Retina (tissue), 1 donor: ENCODE measurements around the gene DPEP2.
A peak's percentile ranks its signal among the peaks of the same experiment; 100 is the strongest.
"Not testable (repeated sequence)": the region's sequence is repeated elsewhere in the genome, so short reads cannot be mapped to it uniquely, and the experiment has no call there.

Experiments used
- DNase-seq: peaks from one replicate; pipeline ENCODE4 v3.0.0-alpha.2; 2016

DPEP2 gene

DNA sequence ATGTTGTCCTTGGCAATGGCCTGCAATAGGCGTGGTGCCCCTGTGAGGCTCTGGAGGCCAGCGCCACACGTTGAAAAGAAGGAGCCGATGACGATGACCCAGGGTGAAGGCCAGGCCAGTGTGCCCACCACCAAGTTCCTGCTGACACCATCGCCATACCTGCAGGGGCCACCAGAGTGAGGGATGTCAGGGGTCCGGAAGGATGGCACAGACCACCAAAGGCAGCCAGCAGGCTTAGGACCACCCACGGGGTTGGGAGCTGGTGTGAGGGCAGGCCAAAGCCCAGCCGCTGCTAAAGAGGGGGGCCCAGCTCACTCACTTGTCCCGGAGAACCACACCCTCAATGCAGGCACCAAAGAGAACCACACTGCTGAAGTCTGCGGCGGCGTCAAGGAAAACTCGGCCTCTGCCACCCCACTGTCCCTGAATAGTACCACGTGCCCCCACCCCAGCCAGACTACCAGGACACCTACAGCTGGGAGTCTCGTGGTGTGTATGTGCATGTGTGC is 48.9 kb downstream of the DPEP2 start:
- DNase-seq: no peak

DNA sequence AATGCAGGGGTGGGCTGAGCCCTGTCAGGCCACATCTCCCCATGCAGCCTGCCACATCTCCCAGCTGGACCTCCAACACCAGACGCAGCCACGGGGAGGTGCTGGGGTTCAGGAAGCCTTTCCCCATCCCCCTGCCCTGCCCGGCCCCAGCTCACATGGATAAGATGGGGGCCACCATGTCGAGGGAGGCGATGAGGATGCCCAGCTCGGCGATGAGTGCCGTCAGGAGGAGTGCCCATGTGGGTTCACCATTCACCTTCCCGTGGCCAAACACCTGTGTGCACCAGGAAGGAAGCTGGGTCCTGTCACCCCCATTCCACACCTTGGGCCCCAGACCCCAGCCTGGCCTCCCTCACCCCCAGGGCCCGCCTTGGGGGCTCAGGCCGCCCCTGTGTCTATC is 49.6 kb downstream of the DPEP2 start:
- DNase-seq: no peak

DNA sequence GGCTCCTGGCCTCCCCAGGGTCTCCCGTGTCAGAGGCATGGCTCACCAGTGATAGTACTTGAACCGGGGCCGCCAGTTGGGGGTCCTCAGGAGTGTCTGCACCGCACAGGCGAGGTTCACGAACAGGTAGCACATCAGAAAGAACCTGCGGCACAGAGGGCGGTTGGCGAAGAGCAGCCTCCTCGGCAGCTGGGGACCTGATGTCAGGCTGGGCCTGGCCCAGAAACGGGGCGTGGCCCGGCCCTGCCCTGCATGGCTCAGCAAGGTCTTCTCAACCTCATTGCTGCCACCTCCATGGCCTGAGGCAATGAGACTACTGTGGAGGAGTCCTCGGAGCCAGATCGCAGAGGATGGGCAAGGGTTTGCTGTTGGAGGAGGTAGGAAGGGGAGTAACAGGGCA is 51.3 kb downstream of the DPEP2 start:
- DNase-seq: no peak

DNA sequence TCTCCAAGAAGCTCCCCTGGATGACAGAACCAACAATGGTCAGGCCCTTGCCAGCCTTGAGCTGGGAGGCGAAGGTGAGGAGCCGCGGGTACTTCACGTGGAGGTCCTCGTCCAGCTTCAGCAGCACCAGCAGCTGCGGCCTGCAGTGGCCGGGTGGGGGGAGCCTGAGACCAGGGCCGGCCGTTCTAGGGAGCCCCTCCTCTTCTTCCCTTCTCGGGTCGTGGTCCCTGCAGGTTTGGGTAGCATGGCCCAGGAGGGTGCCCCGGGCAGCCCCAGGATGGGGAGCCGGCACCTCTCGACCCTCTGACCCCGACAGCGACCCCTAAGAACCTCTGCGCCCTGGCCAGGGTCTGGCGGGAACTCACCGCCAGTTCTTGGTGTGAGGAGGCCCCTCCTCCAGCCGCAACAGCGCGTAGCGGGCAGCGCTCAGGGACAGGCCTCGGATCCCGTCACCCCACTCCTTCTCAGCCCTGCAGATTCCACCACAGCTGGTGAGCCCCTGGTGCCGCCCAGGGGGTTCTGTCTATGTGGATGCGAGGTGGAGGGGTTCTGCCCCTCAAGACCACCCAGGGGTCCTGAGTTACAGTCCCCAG is 52.2 kb downstream of the DPEP2 start:
- DNase-seq: no peak

DNA sequence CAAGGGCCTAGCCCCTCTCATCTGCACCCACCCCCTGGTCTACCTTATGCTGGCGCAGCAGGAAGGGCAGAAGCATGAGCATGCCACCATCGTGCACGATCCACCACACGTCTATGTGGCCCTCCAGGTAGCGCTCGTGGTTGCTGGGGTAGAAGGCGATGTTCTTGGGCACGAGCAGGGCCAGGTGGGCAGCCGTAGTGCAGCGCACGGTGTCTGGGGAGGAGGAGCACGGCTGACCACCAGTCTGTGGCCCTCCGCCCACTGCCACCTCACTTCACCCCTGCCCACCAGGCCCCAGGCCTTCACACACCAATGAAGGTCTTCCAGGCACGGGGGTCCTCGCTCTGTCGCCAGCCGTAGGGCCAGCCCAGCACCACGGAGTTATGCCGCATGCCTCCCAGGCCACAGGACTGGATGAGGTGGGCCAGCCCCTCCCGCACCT is 53.1 kb downstream of the DPEP2 start:
- DNase-seq: no peak

DNA sequence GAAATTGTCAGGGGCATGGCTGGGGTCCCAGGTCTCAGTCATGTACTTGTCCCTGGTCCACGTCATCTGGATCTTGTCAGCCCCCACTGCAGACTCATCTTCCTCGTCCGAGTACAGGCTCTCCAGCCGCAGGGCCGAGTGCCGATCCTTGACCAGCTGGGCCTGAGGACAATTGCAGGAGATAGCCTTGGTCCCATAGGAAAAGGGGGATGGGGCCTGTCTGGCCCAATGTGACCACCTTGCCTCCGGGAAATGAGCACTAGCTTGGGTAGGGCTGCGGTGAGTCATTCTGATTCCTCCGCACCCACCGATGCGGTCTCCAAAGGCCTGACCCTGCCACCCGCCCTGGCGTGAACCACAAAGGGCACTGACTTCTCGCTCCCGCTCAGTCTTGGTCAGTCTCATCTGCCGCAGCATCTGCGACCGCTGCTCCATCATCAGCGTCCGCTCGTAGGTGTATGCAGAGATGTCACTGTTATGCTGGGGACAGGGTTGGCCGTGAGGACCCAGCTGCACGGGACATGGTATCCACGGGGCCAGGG is 53.8 kb downstream of the DPEP2 start:
- DNase-seq: no peak

DNA sequence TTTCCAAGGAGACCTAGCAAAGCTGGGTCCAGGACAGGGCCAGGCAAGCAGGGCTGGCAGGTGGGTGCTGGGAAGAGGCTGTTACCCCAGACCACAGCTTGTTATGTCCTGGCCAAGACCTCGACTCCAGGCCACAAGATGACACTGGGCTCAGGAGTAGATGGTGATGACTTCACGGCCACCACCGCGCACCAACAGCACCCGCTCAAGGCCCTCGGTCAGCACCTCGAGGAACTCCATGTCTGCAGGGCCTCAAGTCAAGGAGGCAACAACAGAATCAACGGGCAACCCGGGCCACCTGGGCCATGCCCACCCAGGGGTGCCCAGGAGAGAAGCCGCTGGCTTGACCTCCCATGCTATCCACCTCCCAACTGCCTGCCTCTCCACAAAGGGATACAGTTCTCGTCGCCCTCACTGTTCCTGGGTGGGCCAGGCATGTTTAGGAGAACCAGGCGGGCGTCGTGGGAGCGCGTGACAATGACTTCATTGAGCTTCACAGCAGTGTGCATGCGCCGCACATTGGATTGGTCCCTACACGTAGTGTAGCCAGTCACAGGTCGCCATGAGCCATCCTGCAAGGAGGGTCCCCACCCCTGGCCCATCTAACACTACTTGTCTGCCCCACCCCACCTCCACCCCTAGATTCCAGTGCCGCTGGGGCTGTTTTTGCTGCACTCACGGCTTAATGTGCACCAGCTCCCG is 54.4 kb downstream of the DPEP2 start:
- DNase-seq: no peak

DNA sequence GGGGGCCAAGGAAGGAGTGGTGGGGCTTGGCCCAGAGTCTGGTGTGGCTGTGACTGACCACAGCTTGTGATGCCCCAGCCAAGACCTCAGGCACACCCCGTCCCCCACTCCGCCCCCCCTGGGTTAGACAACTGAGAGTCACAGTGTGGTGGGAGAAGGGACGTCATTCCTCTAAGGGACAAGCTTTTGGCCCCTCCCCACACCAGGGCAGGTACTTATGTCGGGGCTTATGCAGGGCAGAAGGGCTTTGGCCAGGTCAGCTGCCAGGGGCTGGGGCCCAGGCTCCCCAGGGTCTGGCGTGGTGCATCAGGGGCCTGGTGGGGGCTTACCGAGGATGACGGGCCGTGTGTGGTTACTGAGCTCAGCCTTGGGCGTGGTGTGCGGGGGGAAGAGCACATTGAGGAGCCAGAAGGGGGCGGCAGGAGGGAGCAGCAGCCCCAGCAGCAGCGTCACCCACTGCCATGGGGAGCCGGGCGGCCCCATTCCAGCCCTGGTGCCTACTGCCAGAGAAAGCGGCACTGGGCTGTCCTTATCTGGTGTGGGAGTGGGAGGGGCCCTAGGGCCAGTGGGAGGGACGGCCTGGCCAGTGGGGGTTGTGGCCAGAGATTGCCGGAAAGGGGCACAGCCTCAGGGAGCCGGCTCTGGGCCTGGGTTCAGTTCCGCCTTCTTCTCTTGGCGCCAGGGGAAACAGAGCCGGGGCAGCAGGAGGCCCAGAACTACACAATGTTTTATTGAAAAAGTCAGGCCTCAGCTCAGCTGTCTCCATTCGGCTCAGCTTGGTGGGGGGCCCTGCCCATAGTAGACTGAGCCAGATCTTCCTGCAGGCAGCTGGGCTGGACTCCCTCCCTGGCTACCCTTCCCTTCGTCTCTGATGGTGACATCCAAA is 55.4 kb downstream of the DPEP2 start, which contains the start of gene LCAT:
Gene LCAT, minus strand, starts transcription at position 502 of the 886 bp plus-strand sequence. Its CDS starts 19 bp downstream, at position 483.
- no peak for DNase-seq

DNA sequence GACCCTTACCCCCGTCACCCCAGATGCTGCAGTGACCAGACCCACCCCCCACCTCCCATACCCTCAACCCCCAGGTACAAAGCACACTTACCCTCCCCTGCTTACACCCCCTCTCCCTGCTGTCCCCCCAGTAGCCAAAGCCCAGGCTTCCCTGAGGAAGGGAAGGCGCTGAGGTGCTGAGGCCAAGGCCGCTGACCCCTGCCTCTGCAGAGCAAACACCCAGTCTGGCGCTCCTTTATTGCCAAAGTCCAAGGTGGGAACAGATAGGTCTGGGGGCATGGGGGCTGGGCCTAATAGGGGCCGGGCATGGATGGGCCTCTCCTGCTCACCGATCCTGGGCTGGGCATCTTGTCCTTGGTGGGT is 56.0 kb downstream of the DPEP2 start:
- DNase-seq: no peak

DNA sequence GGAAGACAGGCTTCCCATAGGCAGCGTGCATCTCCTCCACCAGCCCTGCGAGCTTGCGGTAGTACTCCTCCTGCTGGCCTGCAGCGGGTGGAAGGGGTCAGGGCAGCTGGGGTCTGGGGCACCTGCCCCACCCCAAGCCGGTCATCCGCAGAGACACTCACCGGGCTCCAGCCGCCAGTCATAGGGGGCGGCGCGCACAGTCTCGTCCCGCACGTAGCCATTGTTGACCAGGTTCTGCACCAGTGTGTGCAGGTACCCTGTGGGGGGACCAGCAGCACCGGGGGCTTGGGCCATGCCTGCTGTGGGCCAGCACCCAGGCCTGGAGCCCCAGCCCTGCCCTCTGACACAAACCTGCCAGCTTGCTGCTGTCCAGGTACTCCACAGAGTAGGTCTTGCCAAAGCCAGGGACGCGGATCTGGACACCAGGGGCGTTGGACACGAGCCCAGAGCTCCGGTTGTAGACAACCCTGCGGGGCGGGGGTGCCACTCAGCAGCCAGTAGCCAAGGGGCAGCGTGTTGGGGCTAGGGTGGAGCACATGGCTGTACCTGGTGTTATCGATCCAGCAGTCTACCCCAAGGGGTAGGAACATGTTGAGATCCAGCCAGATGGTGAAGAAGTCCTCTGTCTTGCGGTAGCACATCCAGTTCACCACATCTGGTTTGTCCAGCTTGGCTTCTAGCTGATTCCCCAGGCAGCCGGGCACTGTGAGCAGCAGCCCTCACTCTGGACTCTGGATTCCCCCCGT is 56.6 kb downstream of the DPEP2 start:
- DNase-seq: no peak

DNA sequence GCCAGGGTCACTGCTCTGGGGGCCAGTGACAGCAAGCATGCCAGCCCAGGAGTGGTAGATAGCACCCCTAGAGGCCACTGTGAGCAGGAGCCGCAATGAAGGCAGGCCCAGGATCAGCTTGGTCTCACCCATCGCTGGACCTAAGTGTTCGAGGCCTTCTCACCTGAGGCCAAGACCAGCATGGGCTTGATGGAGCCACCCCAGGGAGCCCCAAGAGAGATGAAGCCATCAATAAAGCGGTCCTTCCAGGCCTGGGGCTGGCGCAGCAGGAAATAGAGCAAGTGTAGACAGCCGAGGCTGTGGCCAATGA is 57.1 kb downstream of the DPEP2 start:
- DNase-seq: peak; percentile 60

DNA sequence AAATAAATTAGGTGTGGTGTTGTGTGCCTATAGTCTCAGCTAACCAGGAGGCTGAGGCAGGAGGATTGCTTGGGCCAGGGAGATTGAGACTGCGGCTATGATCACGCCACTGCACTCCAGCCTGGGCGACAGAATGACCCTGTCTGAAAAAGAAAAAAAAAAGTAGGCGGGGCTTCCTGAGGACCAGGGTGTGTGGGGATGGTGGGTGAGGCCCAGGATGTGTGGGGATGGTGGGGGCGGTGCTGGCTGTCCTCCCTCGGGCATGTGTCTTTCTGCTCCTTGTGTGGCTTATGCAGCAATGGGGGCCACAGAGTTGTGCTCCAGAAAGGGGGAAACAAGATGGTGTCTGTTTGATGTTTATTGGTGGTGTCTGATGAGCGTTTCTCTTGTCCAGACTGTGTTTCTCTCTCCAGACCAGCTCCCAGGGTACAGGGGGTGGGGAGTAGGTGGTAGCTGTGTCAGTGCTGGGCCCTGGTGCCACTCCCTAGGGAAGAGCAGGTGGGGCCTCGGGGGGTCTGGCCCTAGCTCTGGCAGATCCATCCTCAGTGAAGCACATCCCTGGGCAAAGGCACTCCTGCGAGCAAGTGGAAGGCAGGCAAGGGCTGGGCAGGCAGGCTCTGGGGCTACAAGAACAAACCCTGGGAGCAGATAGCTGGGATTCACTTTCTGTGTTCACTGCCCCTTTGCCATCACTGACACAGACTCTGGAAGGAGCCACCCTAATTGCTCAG is 57.6 kb downstream of the DPEP2 start:
- DNase-seq: no peak

DNA sequence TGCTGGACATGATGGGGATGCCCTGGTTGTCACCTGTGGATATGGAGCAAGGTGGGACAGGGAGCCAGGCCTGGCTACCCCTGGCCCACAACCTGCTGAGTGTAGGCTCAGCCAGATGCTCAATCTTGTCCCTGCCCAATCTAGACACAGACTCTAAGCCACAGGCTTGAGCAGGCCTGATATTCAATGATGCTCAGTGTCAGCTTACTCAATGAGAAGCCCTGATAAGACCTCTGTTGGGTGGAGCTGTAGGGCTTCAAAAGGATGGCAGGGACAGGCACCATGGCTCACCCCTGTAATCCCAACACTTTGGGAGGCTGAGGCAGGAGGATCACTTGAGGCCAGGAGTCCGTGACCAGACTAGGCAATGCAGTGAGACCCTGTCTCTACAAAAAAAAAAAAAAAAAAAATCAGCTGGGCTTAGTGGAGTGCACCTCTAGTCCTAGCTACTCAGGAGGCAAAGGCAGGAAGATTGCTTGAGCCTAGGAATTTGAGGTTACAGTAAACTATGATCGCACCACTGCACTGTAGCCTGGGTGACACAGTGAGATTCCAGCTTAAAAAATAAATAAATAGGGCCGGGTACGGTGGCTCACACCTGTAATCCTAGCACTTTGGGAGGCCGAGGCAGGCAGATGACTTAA is 58.7 kb downstream of the DPEP2 start:
- no peak for DNase-seq

DNA sequence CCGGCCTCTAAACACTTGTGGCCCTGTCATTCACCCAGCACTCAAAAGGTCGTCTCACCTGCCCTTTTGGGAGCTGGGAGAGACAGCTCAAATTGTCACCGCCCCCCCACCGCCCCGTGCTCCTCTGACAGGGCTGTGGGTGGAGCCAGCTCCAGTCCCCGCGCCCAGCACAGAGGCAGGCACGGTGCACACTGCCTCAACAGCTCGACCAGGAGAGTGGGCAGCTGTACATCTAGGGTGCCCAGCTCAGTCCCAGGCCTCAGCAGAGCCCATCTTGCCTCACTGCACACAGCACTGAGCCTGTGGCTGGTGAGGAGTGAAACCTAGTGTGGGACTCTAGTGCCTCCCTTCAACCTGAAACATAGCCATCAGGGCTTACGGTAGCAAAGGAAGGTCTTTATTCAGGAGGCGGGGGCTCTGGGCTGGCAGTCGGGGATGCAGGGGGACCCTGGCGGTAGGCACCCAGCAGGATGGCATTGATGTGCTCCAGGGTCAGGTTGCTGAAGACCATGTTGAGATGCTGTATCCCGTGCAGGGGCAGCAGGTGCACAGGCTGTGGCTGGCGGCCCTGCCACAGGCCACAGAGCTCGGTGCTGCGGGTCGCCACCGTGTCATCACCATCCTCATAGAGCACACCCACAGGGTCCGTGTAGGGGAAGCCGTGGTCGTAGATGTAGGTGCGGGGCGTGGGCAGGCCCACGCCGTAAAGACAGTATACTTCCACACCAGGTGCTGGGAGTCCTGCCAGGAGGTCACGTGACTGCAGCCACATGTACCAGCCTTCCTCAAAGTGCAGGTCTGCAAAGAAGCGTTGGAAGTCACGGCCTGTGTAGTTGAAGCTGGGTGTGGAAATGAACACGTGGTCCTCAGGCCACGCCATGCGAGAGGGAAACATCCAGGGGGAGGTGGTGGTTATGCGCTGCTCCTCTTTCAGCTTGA is 59.5 kb downstream of the DPEP2 start:
- no peak for DNase-seq

DNA sequence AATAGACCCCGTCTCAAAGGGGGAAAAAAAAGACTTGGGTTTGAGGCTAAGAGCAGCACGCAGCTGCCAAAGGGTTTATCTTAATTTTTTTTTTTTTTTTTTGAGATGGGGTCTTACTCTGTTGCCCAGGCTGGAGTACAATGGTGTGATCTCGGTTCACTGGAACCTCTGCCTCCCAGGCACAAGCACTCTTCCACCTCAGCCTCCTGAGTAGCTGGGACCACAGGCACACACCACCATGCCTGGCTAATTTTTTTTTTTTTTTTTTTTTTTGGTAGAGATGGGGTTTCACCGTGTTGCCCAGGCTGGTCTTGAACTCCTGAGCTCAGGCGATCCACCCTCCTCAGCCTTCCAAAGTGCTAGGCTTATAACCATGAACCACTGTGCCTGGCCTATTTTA is 61.6 kb downstream of the DPEP2 start:
- DNase-seq: not testable (repeated sequence)
